ENCODE measurements around the gene PIM1.
A peak's percentile ranks its signal among the peaks of the same experiment; 100 is the strongest.
"Not testable (repeated sequence)": the region's sequence is repeated elsewhere in the genome, so short reads cannot be mapped to it uniquely, and the experiment has no call there.

PIM1 gene

DNA sequence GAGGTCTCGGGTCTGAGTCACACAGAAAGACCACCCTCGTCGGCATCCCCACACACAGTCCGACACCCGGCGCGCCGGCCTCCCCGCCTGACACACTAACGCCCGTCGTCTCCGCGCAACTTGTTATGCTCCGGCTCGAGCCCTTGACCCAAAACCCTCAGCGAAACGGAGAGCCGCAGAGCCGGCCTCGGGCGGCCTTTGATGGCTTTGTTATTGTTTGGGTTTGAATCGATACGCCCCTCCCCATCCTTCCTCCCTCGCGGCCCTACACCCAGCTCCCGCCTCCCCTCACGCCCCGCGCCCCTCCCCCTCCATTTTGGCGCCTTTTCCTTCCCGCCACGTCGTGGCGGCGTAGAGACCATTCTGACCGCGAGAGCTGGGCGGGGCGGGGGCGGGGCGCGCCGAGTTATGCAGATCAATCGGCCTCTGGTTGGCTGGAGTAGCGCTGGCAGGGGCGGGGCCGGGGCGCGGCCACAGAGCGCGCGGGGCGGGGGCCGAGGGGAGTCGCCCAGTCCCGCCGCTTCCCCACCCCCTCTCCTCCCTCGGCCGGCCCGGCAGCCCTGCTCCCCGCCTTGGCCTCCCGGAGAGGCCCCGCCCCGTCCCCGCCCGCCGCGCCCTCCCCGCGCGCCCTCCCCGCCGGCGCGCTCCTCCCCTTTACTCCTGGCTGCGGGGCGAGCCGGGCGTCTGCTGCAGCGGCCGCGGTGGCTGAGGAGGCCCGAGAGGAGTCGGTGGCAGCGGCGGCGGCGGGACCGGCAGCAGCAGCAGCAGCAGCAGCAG lies at the start of gene PIM1:
PIM1 (plus strand) TSS at position 657 of the 777 bp plus-strand sequence. CDS start 424 bp downstream, outside the sequence.
- DNase-seq, result peak; percentile 97

DNA sequence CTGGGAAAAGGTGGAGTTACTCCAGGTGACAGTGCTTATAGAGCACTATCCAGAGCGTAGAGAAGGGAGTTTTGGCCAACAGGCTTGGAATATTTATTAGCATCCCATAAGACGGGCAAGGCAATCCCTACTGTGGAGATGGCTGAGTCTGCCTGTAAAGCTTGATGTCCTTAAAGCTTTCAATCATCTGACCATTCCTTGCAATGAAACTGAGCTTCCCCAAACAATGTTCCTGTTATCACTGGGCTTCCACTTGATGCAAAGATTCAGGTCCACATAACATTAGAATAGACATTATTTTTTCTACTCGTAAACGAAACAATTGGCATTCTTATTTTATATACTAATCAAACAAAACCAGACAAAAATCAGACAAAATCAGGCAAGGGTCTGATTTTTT lies 48.4 kb upstream of the PIM1 start:
- no peak for DNase-seq

DNA sequence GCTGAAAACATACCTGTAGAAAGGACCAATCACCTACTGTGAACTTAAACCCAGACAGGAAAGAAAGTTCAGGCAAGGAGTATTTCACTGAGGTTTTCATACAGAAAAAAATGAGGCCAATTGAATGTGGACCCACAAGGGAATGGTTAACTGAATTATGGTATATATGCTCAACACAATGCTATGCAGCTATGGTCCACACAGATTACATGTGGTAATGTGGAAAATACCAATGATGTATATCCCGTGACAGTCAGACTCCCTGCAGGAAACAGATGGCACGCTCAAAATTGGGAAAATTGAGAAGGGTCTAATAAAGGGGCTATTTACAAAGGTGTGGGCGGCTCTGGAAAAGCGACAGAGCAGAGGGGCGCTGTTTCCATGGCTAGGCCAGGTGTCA lies 47.1 kb upstream of the PIM1 start:
- no peak for DNase-seq

DNA sequence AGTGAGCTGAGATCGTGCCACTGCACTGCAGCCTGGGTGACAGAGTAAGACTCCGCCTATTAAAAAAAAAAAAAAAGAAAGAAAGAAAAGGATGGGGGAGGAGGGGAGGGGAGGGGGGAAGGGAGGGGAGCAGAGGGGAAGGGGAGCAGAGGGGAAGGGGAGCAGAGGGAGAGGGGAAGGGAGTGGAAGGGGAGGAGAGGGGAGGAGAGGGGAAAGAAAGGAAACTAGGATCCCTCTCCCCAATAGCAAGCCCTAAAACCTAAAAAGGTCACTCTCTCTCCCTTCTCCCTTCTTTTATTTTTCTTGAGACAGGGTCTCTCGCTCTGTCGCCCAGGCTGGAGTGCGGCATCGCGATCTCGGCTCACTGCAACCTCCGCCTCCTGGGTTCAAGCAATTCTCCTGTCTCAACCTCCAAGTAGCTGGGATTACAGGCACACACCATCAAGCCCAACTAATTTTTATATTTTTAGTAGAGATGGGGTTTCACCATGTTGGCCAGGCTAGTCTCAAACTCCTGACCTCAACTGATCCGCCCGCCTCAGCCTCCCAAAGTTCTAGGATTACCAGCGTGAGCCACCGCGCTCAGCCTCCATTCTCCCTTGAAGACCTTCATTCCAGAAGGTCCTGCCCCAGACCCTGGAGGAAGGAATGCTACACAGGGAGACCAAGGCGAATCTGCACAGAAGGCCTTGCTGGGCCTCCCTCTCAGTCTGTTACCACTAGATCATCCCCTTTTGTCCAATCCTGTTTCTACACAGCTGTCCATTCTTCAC lies 45.8 kb upstream of the PIM1 start:
- DNase-seq, result no peak

DNA sequence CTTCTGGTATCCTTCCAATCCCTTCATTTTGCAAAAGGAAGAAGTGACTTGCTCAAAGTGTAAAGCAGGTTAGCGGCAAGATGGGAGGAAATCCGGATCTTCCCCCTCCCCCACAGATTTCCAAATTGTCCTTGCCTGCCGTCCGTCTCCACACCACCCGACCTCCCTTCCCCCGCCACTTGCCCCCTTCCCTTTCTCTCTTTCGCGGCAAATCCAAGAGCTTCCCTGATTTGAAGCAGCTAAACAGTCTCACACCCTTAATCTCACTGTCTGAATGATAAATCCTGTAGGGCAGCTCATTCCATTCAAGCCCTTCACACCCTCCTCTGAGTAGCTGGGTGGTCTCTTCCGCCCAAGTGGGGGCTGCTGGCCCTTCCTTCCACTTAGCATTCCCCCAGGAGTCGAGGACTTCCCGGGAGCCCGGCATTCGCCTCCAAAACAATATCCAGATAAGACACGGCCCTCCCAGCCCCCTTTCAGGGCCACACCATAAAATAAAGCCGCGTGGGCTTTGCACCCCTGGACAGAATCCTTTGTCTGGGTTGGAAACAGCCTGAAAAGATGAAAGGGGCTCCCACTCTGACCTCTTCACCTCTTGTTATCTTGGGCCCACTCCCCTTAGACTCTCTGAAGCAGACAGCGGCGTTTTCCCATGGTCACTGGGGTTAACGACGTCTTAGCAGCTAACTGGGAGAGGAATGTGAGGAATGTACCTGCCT lies 44.0 kb upstream of the PIM1 start:
- DNase-seq, result peak; percentile 83

DNA sequence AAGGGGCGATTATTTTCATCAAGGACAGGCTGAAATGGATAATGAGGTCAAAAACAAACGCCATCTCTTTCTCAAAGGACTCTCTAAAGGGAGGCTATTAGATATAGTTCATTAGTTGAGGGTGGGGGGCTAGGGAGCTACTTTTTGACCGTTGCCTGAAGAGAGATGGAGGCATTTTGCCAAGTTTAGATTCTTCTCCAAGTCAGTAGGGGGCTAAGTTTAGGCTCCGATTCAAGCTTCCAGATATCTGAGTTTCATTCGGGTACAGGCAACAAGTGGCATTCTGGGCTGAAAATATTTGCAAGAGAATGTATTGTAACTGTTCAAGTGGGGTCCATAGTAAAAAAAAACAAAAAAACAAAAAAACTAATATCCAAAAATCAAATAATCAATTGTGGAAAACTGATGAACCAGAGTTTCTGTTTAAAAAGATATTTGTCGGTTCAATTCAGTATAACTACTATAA lies 43.4 kb upstream of the PIM1 start:
- DNase-seq, result no peak

DNA sequence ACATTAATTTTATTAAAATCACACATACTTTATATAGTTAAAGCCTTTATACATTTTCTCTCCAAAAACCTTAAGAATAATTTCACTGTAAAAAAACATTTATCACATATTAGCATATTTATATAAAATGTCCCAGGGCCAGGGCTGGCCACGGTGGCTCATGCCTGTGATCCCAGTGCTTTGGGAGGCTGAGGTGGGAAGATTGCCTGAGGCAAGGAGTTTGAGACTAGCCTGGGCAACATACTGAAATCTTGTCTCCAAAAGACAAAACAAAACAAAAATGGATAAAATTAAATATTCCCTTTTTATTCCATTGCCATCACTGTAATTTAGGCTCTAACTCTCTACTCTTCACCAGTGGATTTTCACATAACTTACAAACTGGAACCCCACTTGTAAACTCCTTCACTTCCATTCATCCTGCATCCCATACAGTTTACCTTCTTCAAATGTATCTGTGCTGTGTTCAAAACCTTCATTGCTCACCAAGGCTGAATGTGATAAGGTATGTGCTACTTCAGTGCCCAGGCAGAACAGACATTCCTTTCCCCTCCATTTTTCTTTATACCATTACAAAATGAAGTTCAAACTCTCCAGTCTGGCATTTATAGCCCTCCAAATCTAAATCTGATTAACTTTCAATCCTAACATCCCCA lies 42.9 kb upstream of the PIM1 start:
- no peak for DNase-seq

DNA sequence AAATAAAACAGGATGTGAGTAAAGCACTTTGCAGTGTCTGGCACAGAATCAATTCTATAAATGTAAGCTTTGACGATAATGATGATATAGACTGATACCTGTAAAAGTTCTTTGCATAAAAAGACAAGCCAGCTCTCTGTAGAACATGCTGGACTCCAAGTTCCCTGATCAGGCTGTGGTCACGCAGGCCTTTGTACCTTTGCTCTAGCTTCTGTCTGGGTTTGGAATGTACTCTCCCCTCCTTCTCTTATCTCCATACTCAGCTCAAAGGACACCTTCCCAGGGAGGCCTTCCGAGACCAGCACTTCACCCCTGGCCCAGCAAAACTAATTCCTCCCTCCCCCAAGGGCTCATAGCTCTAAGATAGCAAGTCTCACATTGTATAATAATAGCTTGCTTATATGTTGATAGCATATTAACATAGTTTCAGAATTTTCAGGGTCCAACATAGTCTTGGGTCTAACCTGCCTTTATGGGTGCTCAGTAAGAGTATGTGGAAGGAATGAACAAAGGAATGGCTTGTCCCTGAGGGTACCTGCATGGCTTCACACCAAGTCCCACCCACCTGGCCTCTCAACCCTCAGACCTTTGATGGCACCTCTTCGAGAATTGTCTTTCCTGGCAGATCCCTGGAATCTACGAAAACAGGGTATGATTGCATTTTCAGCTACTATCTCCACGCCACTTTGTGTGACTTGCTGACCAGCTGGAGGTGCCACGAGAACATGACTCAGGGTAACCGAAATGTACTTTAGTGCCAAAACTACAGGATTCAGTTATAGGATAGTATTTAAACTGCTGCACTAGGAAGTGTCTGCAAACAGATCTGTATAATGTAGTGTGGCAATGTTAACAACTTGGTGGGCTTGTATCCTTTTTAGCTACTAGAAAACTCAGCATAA lies 41.7 kb upstream of the PIM1 start:
- no peak for DNase-seq

DNA sequence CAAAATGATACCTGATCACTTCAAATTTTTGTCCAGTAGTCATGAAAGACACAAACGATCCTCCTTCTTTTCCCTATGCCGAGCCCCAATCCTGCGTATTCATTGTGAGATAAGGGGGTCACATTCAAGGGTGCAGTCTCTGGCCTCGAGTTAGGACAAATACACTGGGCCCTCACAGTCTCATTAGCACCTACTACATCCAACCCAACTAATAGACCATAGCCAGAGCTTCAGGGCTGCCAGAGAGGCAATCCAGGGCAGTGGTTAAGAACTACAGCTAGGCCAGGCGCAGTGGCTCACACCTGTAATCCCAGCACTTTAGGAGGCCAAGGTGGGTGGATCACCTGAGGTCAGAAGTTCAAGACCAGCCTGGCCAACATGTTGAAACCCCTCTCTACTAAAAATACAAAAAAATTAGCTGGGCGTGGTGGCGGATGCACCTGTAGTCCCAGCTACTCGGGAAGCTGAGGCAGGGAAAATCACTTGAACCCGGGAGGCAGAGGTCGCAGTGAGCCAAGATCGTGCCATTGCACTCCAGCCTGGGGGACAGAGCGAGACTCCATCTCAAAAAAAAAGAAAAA lies 41.0 kb upstream of the PIM1 start:
- not testable (repeated sequence) for DNase-seq

DNA sequence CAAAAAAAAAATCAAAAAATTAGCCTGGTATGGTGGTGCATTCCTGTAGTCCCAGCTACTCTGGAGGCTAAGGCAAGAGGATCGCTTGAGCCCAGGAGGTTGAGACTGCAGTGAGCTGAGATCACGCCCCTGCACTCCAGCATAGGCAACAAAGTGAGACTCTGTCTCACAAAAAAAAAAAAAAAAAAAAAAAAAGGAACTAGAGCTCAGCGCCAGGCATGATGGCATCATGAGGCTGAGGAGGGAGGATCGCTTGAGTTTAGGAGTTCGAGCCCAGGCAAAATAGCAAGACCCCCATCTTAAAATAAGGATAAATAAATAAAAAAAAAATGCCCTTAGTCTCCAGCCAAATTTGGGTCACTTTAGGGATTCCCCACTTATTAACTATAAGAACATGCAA lies 40.4 kb upstream of the PIM1 start:
- DNase-seq, result no peak

DNA sequence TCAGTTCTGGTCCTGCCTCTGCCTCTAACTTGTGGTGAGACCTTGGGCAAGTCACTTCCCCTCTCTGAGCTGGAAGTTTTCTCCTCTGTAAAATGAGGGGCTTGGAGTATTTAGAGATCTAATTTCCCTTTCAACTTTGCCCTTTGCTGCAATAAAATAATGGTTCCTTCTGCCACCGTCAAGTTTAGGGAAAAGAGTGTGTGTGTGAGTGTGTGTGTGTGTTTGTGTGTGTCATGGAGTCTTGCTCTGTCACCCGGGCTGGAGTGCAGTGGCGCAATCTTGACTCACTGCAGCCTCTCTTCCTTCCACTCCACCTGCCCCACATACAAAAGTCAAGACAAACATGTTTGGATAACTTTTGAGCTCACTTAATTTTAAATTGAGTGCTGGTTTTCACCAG lies 39.2 kb upstream of the PIM1 start:
- no peak for DNase-seq

DNA sequence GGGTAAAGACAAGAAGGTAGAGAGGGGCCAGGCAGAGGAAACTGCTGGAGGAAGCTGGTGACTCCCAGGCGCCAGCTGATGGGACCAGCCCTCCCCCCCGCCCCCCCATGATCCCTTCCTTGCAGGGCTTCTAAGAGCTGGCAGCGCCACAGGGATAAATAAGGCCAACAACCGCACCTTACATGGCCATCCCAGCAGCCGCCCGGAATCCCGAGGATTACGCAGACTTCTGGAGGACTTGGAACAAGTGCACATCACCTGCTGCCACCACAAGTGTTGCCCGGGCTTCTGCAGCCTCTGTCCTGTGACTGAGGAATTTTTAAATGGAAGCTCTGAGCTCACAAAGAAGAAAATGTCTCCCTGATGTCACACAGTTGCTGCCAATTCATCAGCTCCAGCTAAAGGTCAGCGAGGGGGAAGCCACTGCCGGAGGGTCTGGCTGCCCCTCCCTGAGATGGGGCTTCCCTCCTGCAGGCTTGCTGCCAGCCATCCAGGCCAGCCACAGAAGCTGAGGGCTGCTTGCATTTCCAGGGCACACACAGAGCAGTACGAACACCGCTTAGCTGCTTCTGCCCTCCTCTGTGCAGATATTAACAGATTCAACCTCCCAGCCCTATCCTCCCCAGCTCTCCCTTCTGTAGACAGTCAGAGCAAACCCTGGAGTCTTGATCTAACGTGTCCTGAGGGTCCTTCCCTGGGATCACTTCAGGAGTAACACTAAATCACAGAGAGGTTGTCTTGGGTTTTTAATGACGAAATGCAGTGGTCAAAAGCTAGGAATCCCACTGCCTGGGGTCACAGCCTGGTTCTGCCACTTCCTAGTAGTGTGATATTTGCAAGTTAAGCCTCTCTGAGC lies 38.6 kb upstream of the PIM1 start:
- DNase-seq, result peak; percentile 76

DNA sequence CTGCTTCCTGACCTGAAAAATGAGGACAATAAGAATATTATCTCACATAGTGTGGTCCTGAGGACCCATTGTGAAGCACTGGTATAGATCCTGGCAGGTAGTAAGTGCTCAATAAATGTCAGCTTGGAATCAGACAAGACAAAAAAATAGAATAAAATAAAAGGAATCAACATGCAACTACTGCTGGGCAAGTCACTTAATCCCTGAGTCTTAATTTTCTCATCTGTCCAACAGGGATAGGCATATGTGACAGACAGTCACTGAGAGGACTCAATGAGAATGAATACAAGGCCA lies 38.0 kb upstream of the PIM1 start:
- DNase-seq, result no peak

DNA sequence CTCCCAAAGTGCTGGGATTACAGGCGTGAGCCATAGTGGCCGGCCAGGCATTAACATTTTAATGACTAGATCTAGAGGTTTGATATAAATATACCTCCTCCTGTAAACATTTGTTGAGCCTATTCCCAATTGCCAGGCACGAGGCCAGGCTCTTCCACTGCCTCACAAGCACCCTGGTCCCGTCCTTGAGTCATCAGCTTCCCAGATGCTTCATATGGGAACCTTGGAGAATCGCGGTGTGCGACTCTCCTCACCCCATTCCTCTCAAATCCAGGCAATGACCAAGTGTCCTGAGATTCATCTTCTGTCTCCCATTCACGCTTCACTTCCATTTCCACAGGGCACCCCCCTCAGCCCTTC lies 35.9 kb upstream of the PIM1 start:
- DNase-seq, result no peak

DNA sequence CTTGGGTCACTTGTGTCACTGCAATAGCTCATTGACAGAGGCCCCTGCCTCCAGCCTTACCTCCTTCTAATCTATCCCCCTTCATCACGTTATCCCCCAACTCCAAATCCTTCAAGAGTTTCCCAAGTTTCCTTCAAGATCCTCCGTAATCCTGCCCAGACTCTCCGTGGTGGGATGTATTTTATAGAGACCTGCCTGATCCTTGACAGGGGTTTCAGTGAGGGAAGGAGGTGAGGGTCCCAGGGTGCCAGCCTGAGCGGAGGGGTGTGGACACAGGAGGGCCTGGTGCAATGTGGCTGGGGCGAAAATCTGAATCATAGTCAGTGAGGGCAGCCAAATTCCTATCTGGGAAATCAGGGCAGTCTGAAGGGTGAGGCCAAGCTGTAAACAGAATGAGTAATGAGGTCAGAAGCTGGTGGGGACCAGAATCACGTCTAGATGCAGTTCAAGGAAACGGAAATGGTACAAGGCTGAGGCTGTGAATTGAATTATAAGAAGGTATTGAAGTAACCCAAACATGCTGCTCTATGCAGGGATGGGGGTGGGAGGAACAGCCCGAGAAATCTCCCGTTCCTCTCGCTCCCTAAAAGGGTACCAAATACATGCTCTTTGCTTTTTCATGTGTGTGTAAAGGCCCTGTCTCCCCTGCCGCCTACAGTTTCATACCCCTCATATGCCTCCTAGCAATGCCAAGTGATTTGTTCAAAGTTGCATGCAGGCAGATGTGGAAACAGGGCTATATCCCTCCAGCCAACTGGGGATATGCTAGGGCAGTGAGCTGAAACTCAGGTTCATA lies 35.4 kb upstream of the PIM1 start:
- peak; percentile 47 for DNase-seq

DNA sequence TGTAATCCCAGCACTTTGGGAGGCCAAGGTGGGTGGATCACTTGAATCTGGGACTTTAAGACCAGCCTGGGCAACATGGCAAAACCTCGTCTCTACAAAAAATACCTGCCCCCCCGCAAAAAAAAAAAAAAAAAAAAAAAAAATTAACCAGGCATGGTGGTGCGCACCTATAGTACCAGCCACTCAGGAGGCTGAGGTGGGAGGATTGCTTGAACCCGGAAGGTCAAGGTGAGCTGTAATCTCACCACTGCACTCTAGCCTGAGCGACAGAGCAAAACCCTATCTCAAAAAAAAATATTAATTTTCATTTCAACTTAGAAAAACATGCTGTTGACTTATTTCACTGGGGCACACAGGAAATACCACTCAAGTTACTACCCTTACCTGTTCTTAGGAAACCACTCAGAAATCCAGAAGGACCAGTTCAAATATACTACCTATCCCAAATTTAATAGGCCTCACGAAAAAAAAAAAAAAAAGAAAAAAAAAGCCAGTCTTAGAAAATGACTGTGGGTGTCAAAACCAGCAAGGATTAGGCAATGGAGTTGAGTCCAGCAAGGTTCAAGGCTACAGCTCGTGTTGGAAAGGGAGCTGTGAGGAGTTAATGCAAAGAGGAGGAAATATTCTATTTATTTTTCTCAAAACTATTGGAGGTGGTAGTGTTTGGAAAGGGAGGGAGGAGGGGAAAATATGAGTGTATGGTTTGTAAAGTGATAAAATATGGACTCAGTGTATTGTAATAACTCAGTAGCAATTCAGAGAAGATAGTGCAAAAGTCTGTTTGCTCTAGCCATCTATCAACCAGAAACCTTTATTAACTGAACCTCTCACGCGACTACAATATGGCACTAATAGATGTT lies 33.9 kb upstream of the PIM1 start:
- DNase-seq, result no peak

DNA sequence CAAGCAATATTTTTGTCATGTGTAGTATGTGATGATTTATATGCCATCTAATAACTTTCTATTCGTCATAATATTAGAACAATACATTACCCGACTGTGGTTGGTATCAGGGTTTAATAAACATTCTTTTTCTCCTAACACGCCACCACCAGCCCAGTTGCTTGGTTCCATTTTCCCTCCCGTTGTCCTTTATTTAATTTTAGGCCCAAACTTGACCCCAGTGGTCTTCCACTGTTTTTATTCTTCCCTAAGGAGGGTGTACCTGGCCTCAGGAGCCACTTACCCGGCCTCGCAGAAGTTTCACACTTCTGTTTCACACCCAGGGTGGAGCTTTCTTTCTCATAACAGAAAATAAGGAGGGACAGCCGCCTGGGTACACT lies 33.1 kb upstream of the PIM1 start:
- DNase-seq, result no peak

DNA sequence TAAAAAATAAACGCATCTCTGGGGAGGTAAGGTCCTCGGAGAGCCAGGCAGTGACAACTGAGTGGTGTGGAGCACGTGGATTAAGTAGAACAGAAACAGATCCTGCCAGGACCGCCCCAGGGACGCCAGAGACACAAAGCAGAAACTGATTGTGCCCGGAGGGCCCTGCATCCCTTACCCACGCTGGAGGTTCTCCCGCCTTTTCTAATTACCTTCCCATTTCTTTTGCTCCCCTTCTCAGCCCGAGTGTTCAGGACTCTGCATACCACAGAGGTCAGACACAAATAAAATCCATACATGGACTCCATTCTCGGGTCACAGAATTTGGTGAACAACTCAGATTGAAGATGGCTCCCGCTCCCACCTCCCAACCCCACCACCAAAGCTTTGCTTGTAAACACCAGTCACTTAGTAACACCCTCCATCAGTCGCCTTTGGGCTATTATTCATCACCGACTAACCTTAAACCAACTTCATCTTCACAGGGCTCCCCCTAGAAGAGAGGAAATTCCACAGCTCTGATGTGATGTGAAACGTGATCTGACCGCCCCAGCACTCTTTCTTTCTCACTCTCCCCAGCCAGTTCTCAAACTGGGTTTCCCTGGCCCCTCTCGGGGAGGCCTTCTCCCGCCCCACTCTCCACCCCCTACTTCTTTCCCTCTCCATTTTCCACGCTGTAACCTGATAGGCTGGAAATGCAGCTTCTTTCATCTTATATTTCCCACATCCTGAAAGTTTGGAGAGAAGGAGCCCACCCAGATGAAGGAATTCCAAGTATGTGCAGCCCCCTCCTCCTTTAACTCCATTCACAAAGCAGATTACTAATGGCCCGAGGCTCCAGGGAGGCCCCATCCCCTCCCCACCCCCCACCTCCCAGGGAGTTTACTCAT lies 32.5 kb upstream of the PIM1 start:
- peak; percentile 82 for DNase-seq

Data from retina (tissue), 1 donor.